Hematopoietic multipotent progenitor cell (in vitro differentiated cells): Measurements from ENCODE around the gene METTL25B. TPM values are rescaled to one million over a fixed set of nuclear protein-coding genes. Genes with fewer than 3 reads are reported as not detected.

Experiments
- DNase-seq, 3 donors: peaks; one replicate each; pipeline ENCODE4 v3.0.0-alpha.2; 2011 to 2015; ENCODE audit warnings: low read depth in 2 of 3, low spot score in 2 of 3
- total RNA-seq: library from RNA; depleted of rRNA; stranded (reverse); fragments of >200 nt; gene quantifications from one replicate; pipeline ENCODE4 v1.2.3, GENCODE V29; 2012

Gene METTL25B
- total RNA-seq, 1 donor, result 12.9 TPM

DNA sequence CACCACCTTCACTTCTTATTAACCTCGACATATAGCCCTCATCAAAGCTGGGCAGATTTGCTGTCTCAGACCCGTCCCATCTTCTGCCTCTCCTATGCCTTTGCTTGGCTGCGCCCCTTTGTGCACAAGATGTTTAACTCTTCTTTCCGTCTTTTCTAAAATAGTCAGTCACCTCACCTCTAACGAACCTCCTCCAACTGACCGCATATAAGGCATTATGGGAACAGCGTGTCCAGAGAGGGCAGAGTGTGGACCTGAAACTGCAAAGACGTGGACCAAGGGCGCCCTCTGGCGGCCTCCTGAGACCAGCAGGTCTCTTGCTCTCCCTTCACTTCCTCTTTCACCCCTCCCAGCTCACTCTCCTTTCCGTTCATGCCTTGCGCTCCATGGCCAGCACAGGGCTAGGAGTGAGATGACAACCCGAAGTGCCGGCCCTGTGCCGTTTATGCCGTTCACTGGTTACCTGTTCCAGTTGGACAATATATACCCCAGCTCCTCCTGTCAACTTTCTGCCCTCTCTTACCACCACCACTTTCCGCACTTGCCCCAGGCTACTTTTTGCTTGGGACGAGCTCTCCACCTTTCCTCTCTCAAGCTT, 2.5 kb upstream of the METTL25B start:
- peak; percentile 69 to 87 (median 83) for DNase-seq

DNA sequence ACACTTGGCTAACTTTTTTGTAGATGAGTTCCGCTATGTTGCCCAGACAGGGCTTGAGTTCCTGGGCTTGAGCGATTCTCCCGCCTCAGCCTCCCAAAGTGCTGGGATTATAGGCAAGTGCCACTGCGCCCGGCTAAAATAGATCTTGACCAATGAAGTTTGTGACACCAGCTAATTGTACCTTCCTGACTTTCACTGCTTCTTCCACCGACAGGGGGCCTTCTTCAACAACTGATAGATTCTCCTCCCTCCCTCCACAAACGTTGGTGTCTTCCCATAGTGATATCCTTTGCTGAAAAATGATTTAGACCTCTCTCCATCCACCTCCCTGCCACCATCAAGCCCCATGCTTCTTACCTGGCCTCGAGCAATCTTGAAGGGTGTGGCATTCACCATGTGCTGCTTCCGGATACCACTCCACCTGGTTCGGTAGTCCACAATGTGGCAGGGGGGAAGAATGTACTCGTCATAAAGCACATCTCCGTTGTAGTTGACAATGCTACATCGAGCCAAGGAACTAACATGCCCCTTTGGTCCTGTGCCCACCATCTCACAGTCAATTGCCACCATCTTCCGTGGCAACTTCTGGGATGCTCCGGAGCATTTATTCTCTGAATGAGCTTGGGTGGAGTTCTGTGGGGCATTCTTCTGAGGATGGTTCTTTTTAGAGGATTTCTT, 1.6 kb upstream of the METTL25B start:
- peak in 1 of 3 donors; percentile 64 for DNase-seq

DNA sequence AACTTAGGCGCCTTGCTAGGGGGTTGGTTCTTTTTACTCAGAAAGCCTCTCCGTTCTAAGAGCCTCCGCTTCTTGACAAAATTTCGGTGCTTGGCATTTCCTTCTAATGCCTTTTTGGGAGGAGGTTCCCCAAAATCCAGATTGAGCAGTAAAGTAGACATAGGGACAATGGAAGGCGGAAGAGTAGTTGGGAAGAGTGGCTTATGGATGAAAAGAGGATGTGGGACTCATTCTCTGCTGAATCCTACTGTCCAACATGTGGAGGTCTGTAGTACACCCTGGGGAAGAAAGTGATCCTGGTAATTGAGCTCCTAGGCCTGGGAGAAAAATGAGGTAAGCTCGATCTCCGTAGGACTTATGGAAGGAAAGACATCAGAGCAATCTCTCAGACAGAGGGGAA, 777 bp upstream of the METTL25B start:
- no peak for DNase-seq

DNA sequence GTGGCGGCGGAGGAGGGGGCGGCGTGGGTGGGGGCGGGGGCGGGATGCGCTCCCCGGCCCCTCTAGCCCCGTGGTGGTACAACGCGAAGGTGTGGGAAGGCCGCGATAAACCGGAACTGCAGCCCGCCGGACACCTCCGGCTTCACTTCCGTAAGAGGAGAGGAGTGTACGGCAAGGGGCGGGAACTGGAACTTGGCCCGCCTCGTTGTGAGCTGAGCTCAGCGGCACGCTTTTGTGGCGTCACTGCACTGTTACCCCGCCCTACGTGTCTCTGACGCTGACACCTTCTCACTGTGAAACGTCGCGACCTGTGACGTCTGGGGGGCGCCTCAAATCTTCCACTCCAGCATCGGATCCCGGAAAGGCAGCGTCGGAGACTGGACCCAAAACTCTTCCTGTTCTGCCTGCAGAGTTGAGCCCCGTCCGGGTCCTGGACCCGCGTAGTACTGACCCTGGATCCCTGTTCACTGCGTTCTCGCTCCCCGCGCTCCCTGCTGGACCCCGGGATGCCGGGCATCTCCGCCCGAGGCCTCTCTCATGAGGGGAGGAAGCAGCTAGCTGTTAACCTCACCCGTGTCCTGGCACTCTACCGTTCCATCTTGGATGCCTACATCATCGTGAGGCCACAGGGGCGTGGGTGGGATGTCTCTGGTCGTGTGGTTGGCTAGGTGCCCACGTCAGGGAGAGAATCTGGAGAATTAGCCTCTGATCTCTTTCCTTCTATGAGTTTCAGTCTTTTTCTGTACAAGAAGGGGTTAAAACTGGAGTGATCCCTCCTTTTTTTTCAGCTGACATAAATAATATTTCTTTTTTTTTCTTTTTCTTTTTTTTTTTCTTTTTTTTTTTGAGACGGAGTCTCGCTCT, 562 bp downstream of the METTL25B start, which contains the start of gene ISG20L2:
Gene ISG20L2 (minus strand): TSS at position 168 of the 864 bp plus-strand sequence. CDS start 1,114 bp downstream, outside the sequence.
- DNase-seq, result peak; percentile 90 to 99 (median 99)

DNA sequence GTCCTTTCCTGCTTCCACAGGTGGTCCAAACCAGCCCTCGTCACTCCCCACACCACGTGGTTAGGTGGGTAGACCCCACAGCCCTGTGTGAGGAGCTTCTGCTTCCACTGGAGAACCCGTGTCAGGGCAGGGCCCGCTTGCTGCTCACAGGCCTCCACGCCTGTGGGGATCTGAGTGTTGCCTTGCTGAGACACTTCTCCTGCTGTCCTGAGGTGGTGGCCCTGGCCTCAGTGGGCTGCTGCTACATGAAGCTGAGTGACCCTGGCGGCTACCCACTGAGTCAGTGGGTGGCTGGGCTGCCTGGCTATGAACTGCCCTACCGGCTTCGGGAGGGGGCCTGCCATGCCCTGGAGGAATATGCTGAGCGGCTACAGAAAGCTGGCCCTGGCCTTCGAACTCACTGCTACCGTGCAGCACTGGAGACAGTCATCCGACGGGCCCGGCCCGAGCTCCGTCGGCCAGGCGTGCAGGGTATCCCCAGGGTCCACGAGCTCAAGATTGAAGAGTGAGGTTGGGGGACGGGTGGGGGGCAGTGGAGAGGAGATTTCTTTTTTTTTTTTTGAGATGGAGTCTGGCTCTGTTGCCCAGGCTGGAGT, 5.8 kb downstream of the METTL25B start:
- no peak for DNase-seq

DNA sequence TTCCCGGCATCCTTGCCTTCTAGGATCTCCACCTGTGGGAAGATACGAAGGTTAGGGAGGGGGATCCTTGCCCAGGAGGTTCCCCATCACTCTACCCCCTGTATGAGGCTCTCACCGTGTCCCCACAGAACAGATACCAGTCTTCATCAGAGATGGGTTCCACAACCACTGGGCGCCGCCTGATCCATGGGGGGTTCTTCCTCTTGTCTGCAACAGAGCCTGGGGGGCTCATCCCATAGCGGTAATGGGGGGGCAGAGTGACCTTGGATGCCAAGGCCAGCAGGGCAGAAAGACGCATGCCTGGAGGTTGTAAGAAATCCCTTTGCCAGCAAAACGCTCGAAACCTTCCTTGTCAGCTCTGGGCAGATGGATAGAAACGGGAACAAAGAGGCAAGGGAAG, 10.1 kb downstream of the METTL25B start:
- no peak for DNase-seq

DNA sequence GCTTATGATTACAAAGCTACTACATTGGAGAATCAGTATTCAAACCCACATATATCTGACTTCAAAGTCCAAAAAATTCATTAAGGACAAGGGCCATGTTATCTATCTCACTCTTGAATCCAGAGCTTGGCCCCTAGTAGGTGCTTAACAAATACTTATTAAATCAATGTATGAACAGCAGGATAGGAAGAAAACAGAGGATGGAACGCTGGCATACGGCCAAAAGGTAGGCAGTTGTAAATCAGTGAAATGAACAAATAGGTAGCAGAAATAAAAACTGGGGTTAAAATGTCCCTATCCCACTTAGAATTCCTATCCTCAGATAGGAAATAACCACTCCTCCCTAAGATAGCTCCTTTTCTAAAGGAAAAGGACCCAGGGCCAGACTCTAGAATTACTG, 10.6 kb downstream of the METTL25B start:
- no peak for DNase-seq

DNA sequence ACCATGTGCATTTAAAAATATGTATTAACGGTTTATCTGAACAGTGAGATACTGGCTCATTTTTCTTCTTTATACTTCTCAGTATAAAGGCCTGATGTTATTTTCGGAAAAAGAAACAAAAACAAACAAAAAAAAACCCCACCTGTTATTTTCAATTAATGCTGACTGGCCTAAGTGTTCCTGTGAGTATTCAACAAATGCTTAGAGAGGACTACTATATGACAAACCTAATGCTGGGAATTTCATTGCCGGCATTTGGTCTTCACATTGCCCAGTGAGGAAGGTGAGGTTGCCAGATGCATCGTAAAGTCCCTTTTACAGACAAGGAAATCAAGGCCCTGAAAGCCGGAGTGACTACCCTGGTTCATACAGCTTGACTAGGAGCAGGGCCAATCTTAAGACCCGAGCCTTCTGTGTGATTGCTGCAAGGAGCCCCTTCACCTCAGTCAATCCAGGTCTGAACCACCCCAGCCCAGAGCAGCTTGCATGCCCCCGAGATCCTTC, 12.0 kb downstream of the METTL25B start:
- DNase-seq, result no peak

DNA sequence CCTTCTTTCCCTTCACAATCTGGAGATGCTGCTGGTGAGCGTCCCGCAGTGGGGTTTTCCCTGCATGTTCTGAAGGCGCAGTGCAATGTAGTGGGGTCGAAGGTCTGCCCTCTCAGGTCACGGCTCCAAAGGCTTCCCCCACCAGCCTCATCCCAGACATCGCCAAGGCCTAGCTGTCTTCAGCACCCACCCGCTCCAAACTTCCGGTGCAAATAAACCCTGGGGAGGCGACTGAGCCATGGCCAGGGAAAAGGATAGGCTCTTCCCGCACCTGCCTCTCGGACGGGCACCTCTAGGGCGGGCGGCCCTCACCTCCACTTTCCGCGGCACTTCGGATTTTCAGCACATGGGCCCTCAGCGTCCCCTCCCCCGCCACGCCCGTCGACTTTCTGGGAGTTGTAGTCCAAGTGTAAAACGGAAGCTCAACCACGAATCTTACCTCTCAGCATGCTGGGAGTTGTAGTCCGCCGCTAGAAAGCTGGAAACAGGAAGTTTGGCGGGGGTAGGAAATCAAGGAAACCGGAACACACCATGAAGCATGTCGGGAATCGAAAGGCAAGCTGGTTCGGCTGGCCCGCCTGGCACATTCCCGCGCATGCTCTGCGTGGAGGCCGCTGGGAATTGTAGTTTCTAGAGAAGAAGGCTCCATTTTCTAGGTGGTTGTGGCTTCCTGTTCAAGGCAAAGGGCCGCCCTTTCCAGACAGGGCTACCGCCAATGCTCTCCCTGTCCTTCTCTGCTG, 12.6 kb downstream of the METTL25B start, which contains the start of gene MRPL24:
Gene MRPL24 (minus strand): TSS at position 348 of the 740 bp plus-strand sequence. CDS start 2,384 bp downstream, outside the sequence.
- DNase-seq, result peak; percentile 85 to 100 (median 98)

DNA sequence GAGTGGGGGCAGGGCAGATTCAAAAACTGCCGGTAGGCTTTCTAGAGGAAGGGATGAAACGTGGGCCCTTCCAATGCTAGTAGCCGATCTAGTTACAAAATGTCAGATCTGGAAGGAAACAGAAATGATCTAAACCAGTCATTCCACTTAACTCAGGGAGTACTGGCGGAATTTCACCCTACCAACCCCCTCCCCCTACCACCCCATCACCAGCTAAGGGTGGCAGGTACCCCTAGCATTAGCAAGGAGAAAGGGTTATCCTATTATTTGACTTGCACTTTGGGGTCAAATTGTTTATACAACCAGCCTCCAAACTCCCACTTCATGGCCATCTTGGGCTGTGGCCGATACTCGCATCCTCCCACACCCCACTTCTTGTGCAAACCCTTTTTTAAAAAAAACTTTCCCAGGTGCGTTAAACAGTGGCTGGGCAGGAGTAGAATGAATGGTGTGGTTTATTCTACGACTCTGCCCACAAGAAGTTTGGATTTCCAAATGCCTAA, 13.3 kb downstream of the METTL25B start:
- no peak for DNase-seq

DNA sequence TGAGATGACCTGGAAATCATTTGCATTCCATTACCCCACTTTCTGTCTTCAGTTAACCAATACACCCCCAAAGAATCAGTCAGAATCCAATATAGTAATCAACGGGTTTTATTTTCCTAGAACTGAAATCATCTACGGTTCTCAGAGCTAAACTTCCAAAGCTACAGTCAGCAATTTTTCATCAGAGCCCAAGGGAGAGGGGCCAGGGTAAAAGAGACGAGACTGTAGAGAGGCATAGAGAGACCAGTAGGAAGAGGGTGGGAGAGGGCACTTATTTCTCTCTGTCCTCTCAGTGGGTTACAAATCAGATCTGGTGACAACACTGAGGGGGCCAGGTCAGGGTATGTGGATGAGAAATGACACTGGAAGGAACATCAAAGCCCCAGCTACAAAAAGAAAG, 13.7 kb downstream of the METTL25B start:
- DNase-seq, result no peak

DNA sequence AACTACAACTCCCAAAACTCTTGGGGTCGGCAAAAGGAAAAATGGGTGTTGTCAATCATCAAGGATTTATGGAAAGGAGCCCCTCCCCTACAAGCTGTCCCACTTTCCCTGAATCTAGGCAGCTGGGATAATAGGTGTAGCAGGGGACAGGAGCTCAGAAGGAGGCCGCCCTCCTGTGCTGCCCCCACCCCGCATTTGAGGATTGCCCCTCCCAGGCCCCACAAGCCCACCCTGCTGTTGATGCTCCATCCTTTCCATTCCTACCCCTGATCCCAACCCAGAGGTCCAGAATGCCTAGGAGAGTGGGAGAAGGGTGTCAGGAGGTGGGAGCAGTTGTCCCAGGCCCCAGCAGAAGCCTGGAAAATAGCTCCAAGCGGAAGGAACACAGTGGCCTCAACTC, 14.5 kb downstream of the METTL25B start:
- no peak for DNase-seq

DNA sequence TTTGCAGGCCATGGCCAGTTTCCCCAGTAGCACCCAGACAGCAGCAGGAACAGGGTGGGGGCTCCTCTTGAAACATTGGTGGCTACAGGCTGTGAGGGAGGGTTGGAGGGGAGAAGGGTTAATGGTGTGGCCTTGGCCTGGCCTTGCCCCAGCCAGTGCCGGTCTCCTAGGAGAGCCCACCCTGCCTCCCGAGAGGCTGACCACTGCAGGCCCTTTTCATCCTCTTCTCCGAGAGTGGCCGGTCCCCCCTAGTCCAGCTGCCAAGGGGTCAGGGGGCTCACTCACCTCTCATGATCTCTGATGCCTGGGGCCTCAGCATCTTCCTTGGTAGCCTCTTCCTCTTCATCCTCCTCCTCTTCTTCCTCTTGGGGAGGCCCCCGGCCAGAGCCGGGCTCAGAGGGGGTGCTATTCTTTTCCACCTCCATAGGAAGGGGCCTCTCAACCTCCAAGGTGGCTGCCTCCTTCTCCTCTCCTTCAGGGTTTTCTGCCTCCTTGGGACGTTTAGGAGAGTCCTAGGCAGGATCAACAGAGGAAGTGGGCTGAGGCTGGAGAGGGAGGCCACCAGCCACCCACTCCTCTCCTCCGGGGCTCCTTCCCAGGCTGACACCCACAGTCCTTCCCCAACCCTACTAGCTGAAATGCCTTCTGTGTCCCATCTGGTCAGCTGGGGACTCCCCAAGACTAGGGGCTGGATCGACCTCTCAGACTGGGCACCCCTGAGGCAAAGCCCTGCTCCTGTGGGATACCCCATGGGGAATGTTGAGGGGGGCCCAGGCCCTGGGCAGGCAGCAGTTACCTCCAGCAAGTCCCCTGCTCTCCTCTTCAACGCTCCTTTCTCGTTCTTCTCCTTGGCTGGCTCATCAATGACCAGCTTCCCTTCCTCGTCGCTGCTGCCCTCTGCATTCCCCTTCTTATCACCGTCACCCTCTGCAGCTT, 15.4 kb downstream of the METTL25B start:
- DNase-seq, result no peak

DNA sequence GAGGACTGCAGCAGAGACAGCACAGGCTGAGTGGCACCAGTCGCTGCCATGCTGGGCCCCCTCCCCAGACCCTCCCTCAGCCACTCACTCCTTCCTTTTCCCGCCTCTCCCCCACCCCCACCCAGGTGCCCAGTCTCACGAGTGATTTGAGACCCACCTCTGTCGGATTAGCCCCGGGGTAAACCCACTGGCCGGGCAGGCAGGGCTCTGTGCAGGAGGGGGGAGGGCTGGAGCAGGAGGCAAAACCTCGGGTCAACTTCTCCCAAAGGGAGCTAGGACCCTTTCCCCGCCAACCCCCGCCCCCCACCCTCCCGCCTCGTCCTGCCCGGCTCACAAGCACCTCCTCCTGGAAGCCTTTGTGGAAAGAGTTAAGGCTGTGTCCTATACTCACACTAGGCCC, 16.1 kb downstream of the METTL25B start:
- DNase-seq, result no peak

DNA sequence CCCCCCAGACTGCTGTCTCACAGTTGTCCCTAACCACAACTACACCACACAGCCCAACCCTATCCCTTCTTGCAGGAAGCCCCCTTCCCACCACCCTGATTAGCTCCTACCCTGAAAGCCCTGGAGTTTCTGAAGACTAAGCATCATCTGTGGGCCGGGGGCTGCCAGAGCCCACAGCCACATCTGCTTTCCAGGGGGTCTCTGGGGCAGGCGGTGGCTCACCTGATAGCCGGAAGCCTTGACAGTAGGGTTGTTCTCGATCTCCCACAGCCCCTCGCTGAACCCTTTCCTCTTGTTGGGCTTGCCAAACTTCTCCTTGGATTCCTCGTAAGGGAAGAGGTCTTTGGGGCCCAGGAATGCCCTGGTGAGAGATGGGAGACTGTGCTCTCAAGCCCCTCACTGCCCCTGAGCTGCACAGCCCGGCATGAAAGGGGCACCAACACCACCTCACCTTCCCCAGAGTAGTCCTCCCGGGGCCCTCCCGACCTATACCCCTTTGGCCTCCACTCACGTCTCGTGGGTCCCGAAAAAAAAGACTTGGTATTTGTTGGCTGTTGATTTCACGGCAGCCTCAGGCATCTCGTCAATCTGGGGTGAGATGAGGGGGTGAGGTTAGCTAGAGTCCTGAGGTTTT, 16.6 kb downstream of the METTL25B start:
- DNase-seq, result no peak

DNA sequence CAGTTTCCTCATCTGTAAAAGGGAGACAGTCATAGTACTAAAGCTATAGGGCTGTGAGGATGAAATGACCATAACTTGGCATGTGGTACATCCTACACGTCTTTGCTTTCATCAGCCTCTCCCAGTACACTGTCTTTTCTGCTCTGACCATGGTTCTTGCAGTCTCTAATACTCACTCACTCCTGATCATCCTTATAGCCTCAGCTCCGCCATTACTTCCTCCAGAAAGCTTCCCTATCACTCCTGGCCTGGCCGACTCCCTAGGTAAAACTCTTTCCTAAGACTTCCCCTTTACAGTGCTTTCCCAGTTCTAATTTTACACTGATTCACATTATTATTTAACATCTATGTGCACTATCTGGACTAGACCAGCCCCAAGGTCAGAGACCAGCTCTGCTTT, 17.6 kb downstream of the METTL25B start:
- DNase-seq, result no peak

DNA sequence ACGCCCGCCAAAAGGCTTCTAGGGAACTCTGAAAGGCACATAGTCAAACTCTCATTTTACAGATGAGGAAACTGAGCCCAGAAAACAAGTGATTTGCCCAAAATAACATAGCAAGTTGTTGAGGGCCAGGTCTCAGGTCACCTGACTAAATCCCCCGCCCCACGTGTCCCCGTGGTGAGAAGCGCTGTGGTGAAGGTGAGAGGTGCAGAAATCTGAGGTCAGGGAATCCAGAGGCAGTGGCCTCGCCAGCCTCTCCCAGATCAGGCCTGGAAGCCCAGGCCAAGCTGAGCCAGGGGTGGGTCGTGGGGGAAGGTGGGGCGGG, 18.1 kb downstream of the METTL25B start:
- no peak for DNase-seq
